Natural killer cell (primary cell): Measurements from ENCODE around the gene IZUMO1. TPM values are rescaled to one million over a fixed set of nuclear protein-coding genes. Genes with fewer than 3 reads are reported as not detected.
"Not testable (repeated sequence)": the region's sequence is repeated elsewhere in the genome, so short reads cannot be mapped to it uniquely, and the experiment has no call there.

Source experiments
- ATAC-seq, 3 donors: fragments of 150-1000 bp in 2 of 3; fragments of 200-7000 bp in 1 of 3; cut with Tn5 transposase; 1 replicate in 1 of 3; 2 replicates in 2 of 3; pipeline ENCODE4 v1.10.0; 2021; ENCODE audit warnings: mild to moderate bottlenecking in 2 of 3, moderate library complexity in 2 of 3
- DNase-seq, 2 donors: peaks; one replicate each; pipeline versions ENCODE4 v3.0.0 to v3.0.0-alpha.2; 2013 to 2021; ENCODE audit warnings: mixed read lengths in 1 of 2
- H3K27ac ChIP-seq: one replicate; pipeline ENCODE4 v1.5.1; 2013; ENCODE audit warnings: mild to moderate bottlenecking, low read length
- H3K27me3 ChIP-seq: one replicate; pipeline ENCODE4 v1.6.1; 2013; ENCODE audit warnings: low read length; ENCODE audit not compliant: control insufficient read depth, insufficient read depth
- H3K36me3 ChIP-seq: one replicate; pipeline ENCODE4 v1.6.1; 2013; ENCODE audit warnings: low read length; ENCODE audit not compliant: control insufficient read depth, insufficient read depth
- H3K4me1 ChIP-seq: one replicate; pipeline ENCODE4 v1.6.1; 2013; ENCODE audit warnings: low read length; ENCODE audit not compliant: control insufficient read depth, insufficient read depth
- H3K4me3 ChIP-seq: one replicate; pipeline ENCODE4 v1.5.1; 2013; ENCODE audit warnings: low read length
- H3K9me3 ChIP-seq: one replicate; pipeline ENCODE4 v1.6.1; 2013; ENCODE audit warnings: low read length; ENCODE audit not compliant: control insufficient read depth, insufficient read depth
- H3K27ac Mint-ChIP-seq, 2 donors: one replicate each; pipeline ENCODE4 v1.8.0; 2022; ENCODE audit warnings: mild to moderate bottlenecking in 2 of 2, mixed read lengths in 2 of 2, moderate library complexity in 1 of 2
- H3K27me3 Mint-ChIP-seq, 2 donors: one replicate each; pipeline ENCODE4 v1.8.0; 2022; ENCODE audit warnings: low read depth in 2 of 2, mixed read lengths in 2 of 2
- H3K36me3 Mint-ChIP-seq: one replicate; pipeline ENCODE4 v1.8.0; 2022; ENCODE audit warnings: mixed read lengths
- H3K4me1 Mint-ChIP-seq, 2 donors: one replicate each; pipeline ENCODE4 v1.8.0; 2022; ENCODE audit warnings: mixed read lengths in 2 of 2
- H3K4me3 Mint-ChIP-seq: one replicate; pipeline ENCODE4 v1.8.0; 2022; ENCODE audit warnings: mild to moderate bottlenecking, moderate library complexity, mixed read lengths
- H3K9me3 Mint-ChIP-seq, 2 donors: one replicate each; pipeline ENCODE4 v1.8.0; 2022; ENCODE audit warnings: mixed read lengths in 2 of 2
- CTCF ChIP-seq: fragments of 200-600 bp; IDR thresholded peaks from one replicate; pipeline ENCODE4 v1.8.0; 2022; ENCODE audit warnings: antibody characterized with exemption
- WGBS: methylation state at CpG from one replicate; pipeline ENCODE4 v1.1.7; 2013; ENCODE audit warnings: missing lambda C conversion rate; ENCODE audit not compliant: insufficient coverage; 5-methylcytosine and 5-hydroxymethylcytosine counted together
- intact Hi-C: fragments of 100-400 bp; cut with micrococcal nuclease; formaldehyde crosslinking; loops from one replicate; pipeline ENCODE4 v1.14.2; 2022
- total RNA-seq, 4 donors: library from RNA; stranded (reverse); fragments of 120-200 nt in 1 of 4; gene quantifications; one replicate each; pipeline versions ENCODE4 v1.2.3 to v1.2.4, GENCODE V29; 2013 to 2022

IZUMO1 gene
- total RNA-seq, 3 donors from 2014 or later (not counting 1 experiment from before 2014, with no cell fraction given) = not detected

GRCh38 chr19:48794291-48794690 is 47.6 kb upstream of the IZUMO1 start:
- H3K4me1 Mint-ChIP-seq = peaks cover 13 to 14% of the 10 kb centered on the region in 2 donors
- DNase-seq = no peak
- H3K27me3 Mint-ChIP-seq = no peaks in the 10 kb centered on the region
- Histone ChIP-seq H3K4me1 (peaks cover 12% of the 10 kb centered on the region), H3K4me3 (no peak overlapping the region), H3K27ac (no peak overlapping the region), H3K9me3 (no peaks in the 10 kb centered on the region), H3K27me3 (no peaks in the 10 kb centered on the region), H3K36me3 (no peaks in the 10 kb centered on the region)
- no peak for TF ChIP-seq CTCF
- H3K4me3 Mint-ChIP-seq = peak overlapping the region; percentile 87
- peak overlapping the region; percentile 76 to 93 for H3K27ac Mint-ChIP-seq
- ATAC-seq = no peak
- no peaks in the 10 kb centered on the region for H3K36me3 Mint-ChIP-seq
- no peaks in the 10 kb centered on the region for H3K9me3 Mint-ChIP-seq
- WGBS = 80% methylated on average over 6 of the region's 6 CpGs
- intact Hi-C loops = no loop called here

GRCh38 chr19:48793271-48793670 is 46.6 kb upstream of the IZUMO1 start:
- peaks cover 13 to 14% of the 10 kb centered on the region in 2 donors for H3K4me1 Mint-ChIP-seq
- no peaks in the 10 kb centered on the region for H3K9me3 Mint-ChIP-seq
- H3K27ac Mint-ChIP-seq = no peak overlapping the region
- Histone ChIP-seq H3K36me3 (no peaks in the 10 kb centered on the region), H3K4me1 (peaks cover 12% of the 10 kb centered on the region), H3K4me3 (no peak overlapping the region), H3K27me3 (no peaks in the 10 kb centered on the region), H3K9me3 (no peaks in the 10 kb centered on the region), H3K27ac (no peak overlapping the region)
- WGBS = 71% methylated on average over 5 of the region's 8 CpGs
- intact Hi-C loops = no loop called here
- H3K36me3 Mint-ChIP-seq = no peaks in the 10 kb centered on the region
- DNase-seq (no peak), ATAC-seq (no peak)
- H3K4me3 Mint-ChIP-seq = no peak overlapping the region
- no peak for TF ChIP-seq CTCF
- H3K27me3 Mint-ChIP-seq = no peaks in the 10 kb centered on the region

- not testable (repeated sequence) for H3K27ac Mint-ChIP-seq, H3K4me1 ChIP-seq
Observed at GRCh38 chr19:48787331-48787730, 40.6 kb upstream of the IZUMO1 start.

GRCh38 chr19:48786422-48786821 is 39.7 kb upstream of the IZUMO1 start:
- H3K9me3 ChIP-seq, H3K4me3 ChIP-seq, H3K27me3 ChIP-seq, H3K27me3 Mint-ChIP-seq, H3K4me3 Mint-ChIP-seq, H3K36me3 ChIP-seq, H3K27ac Mint-ChIP-seq, H3K4me1 ChIP-seq, DNase-seq, H3K4me1 Mint-ChIP-seq, H3K27ac ChIP-seq, H3K9me3 Mint-ChIP-seq, H3K36me3 Mint-ChIP-seq, ATAC-seq, intact Hi-C loops: not testable (repeated sequence)
- 95% methylated on average over 7 of the region's 7 CpGs for WGBS

More at GRCh38 chr19:48787331-48787730, 40.6 kb upstream of the IZUMO1 start:
- intact Hi-C loops, H3K27me3 ChIP-seq, ATAC-seq, H3K36me3 ChIP-seq, H3K4me1 Mint-ChIP-seq, H3K36me3 Mint-ChIP-seq, H3K4me3 ChIP-seq, H3K27ac ChIP-seq, H3K4me3 Mint-ChIP-seq, DNase-seq, H3K27me3 Mint-ChIP-seq, H3K9me3 ChIP-seq, H3K9me3 Mint-ChIP-seq: not testable (repeated sequence)
- WGBS = 83% methylated on average over 9 of the region's 9 CpGs
